ENCODE data around the gene CCND1. TPM values are rescaled to one million over a fixed set of nuclear protein-coding genes. Genes with fewer than 3 reads are reported as not detected.
A peak's percentile ranks its signal among the peaks of the same experiment; 100 is the strongest.

Gene CCND1
- total and polyA plus RNA-seq, 12 donors: 11.4 to 292 (median 173) TPM

DNA sequence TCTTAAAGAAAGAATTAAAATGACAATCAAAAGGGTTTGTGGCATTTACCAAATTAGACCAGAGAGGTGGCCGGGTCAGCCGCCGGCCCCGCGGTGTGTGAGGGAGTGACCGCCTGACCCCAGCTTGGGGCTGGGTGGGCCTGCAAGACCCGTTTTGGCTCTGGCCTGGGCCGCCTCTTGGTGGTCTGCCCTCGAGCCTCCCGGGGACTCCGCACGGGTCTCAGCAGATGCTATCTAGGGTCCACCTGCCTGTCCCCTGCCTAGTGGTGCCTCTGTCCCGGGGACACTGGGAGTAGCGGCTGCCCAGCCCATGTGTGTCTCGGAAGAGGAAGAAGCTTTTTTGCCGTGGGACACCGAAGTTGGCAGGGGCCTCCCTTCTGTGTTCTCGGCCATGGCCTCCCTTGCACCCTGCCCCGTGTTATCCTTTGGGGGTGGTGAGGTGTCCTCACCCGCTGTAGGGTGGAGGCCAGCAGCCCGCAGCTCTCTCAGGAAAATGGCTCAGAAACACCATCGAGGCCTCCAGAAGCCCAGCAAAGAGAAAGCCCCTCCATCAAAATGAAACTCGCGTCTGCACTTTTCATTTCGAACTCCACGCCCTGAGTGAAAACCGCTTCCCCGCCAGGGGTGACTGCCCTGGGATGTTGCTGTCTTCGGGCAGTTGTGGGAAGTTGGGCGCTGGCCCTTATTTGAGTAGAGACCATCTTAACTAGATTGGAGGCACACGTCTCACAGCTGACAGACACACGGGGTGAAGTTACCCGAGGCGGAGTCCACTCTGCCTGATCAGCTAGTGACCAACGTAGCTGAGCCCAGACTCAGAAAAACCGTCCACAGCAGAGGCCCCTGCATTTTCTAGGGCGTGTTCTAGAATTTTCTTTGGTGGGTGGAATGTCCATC, 8.0 kb downstream of the CCND1 start:
- Histone ChIP-seq H3K27me3 (no peaks in the 10 kb centered on the region), H3K4me3 (no peak overlapping the region), H3K4me1 (peaks cover 10 to 86% (median 39%) of the 10 kb centered on the region in 9 donors), H3K9me3 (no peaks in the 10 kb centered on the region), H3K36me3 (peaks cover 0 to 100% (median 57%) of the 10 kb centered on the region in 9 donors), H3K27ac (peak overlapping the region in 1 of 10 donors; percentile 53)
- ATAC-seq (no peak), DNase-seq (no peak)
- intact Hi-C loops (cut with DNase I): loop anchor here in 4 of 10 donors (10.0 kb wide), 3 partner anchors 514 to 754 kb away; partner anchors contain the start of genes IGHMBP2 (in 1 of the 4) and MRPL21 (in 1 of the 4)
- TF ChIP-seq, protein P1, sequence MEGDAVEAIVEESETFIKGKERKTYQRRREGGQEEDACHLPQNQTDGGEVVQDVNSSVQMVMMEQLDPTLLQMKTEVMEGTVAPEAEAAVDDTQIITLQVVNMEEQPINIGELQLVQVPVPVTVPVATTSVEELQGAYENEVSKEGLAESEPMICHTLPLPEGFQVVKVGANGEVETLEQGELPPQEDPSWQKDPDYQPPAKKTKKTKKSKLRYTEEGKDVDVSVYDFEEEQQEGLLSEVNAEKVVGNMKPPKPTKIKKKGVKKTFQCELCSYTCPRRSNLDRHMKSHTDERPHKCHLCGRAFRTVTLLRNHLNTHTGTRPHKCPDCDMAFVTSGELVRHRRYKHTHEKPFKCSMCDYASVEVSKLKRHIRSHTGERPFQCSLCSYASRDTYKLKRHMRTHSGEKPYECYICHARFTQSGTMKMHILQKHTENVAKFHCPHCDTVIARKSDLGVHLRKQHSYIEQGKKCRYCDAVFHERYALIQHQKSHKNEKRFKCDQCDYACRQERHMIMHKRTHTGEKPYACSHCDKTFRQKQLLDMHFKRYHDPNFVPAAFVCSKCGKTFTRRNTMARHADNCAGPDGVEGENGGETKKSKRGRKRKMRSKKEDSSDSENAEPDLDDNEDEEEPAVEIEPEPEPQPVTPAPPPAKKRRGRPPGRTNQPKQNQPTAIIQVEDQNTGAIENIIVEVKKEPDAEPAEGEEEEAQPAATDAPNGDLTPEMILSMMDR (IDR thresholded peaks at IDR 0.05): no peak
- WGBS, 2 donors: 89 to 90% methylated on average over 37 of the region's 37 CpGs

- H3K27ac ChIP-seq: peak overlapping the region in 1 of 10 donors; percentile 15
- TF ChIP-seq, protein P1 (IDR thresholded peaks at IDR 0.05): no peak
- H3K4me3 ChIP-seq: no peak overlapping the region
- no peaks in the 10 kb centered on the region for H3K9me3 ChIP-seq
- H3K4me1 ChIP-seq: peaks cover 4 to 80% (median 33%) of the 10 kb centered on the region in 9 donors
- DNase-seq: no peak
- WGBS, 2 donors: 93 to 94% methylated on average over 10 of the region's 10 CpGs
- no peaks in the 10 kb centered on the region for H3K27me3 ChIP-seq
- intact Hi-C loops (cut with DNase I): loop anchor here in 4 of 10 donors (10.0 kb wide), 3 partner anchors 515 to 755 kb away; partner anchors contain the start of genes IGHMBP2 (in 1 of the 4) and MRPL21 (in 1 of the 4)
- ATAC-seq: no peak
- H3K36me3 ChIP-seq: peaks cover 0 to 100% (median 62%) of the 10 kb centered on the region in 9 donors
Observed at GRCh38 chr11:69649576-69649900, 8.6 kb downstream of the CCND1 start.

DNA sequence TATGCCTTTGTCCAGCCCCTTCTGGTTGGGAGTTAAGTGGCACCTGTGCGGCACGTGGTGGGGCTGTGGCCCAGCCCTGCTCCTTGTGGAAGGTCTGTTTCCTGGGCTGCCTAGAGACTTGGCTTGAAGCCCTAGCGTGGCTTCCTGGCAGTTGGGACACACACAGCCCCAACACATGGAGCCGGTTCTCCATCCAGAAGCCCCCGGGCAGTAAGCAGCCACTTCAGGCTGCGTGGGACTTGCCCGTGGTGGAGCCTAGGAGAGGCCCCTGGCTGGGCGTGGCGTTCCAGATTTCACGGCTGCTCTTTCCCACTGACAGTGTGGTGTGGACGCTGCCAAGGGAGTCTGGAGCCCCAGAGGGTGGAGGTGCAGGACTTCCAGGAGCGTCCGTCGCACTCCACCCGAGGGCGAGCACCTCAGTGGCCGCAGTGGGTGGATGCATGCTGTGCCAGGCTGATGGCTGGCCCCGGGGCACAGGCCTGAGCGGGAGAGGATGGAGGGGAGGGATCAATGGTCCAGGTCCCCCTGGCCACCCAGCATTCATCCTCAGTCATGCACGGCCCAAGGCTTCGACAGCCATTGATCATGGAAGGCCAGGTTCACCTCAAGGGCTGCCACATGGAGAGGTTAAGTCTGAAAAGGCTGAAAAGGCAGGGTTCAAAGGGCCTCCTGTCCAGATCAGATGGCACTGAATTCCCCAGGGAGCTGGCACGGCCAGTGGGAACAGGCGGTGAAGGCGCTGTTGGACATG, 9.3 kb downstream of the CCND1 start:
- Histone ChIP-seq H3K27ac (peak overlapping the region in 2 of 10 donors; percentile 6 to 15), H3K9me3 (no peaks in the 10 kb centered on the region), H3K4me3 (no peak overlapping the region), H3K27me3 (no peaks in the 10 kb centered on the region), H3K4me1 (peaks cover 0 to 73% (median 26%) of the 10 kb centered on the region in 9 donors), H3K36me3 (peaks cover 0 to 96% (median 58%) of the 10 kb centered on the region in 9 donors)
- intact Hi-C loops (cut with DNase I): no loop called here
- WGBS, 2 donors: 78 to 79% methylated on average over 24 of the region's 24 CpGs
- ATAC-seq: no peak
- TF ChIP-seq, protein P1 (IDR thresholded peaks at IDR 0.05): no peak
- no peak for DNase-seq

DNA sequence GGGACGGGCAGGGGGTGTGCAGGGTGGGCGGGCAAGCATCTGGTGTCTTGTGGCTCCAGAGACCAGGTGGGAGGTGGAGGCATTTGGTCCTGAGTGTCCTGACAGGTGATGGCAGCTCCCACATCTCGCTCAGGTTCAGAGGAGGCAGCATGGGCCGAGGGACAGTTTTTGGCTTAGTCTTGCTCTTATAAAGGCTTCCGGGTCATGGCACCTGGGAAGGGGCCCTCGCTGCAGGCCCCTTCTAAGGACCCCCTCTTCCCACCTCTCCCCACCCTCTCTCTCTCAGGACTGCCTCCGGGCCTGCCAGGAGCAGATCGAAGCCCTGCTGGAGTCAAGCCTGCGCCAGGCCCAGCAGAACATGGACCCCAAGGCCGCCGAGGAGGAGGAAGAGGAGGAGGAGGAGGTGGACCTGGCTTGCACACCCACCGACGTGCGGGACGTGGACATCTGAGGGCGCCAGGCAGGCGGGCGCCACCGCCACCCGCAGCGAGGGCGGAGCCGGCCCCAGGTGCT, 9.9 kb downstream of the CCND1 start:
- peaks cover 0 to 90% (median 52%) of the 10 kb centered on the region in 9 donors for H3K36me3 ChIP-seq
- no peaks in the 10 kb centered on the region for H3K9me3 ChIP-seq
- H3K4me1 ChIP-seq: peaks cover 0 to 67% (median 20%) of the 10 kb centered on the region in 9 donors
- intact Hi-C loops (cut with DNase I): no loop called here
- H3K27me3 ChIP-seq: no peaks in the 10 kb centered on the region
- 86 to 89% methylated on average over 23 of the region's 23 CpGs for WGBS, 2 donors
- no peak overlapping the region for H3K27ac ChIP-seq
- TF ChIP-seq, protein P1 (IDR thresholded peaks at IDR 0.05): no peak
- ATAC-seq: no peak
- no peak overlapping the region for H3K4me3 ChIP-seq
- DNase-seq: no peak
